Measurements from ENCODE around the gene MEGF8.

GRCh38 chr19:42303101-42303464, 22.4 kb upstream of the MEGF8 start:
- TF ChIP-seq GATA3 (IDR thresholded peaks at IDR 0.05; ENCODE audit: low read depth, low read length) (no peak), GATA2 (IDR thresholded peaks at IDR 0.05; ENCODE audit: low read depth, low read length) (no peak)

Data from SH-SY5Y (cell line).